K562 (cell line): ENCODE measurements around the gene KTI12.

Experiments
- EZH2 ChIP-seq: IDR thresholded peaks from 2 replicates; pipeline ENCODE4 v1.6.1; 2012; ENCODE audit warnings: low read depth, mild to moderate bottlenecking, inconsistent platforms, low read length, borderline replicate concordance
- FOS ChIP-seq: IDR thresholded peaks from 3 replicates; pipeline ENCODE4 v1.6.1; 2011; ENCODE audit not compliant: insufficient read length; ENCODE audit errors: extremely low read depth
- GTF2E2 ChIP-seq: fragments of 200-800 bp; sonication (Bioruptor generic); IDR thresholded peaks from 2 replicates; pipeline ENCODE4 v1.6.1; 2016; ENCODE audit warnings: missing genetic modification characterization, missing compliant biosample characterization
- JUN ChIP-seq, 2 experiments: sonication (generic) in 1 of 2; formaldehyde crosslinking in 1 of 2; IDR thresholded peaks; 2 replicates each; pipeline versions ENCODE4 v1.6.1 to v1.8.0; 2012 to 2022; ENCODE audit warnings: borderline replicate concordance in 2 of 2, mild to moderate bottlenecking in 2 of 2, improper control_type of control experiment in 1 of 2, low read depth in 1 of 2, low read length in 1 of 2, missing genetic modification reagents in 1 of 2
- NR4A1 ChIP-seq, 2 experiments: fragments of 250-450 bp in 1 of 2; fragments of 450-650 bp in 1 of 2; sonication (Bioruptor Pico) in 1 of 2; IDR thresholded peaks; 2 replicates each; pipeline versions ENCODE4 v1.4.0 to v1.6.1; 2016 to 2020; ENCODE audit warnings: mild to moderate bottlenecking in 2 of 2, missing compliant biosample characterization in 1 of 2, missing genetic modification characterization in 1 of 2, moderate library complexity in 1 of 2
- POLR2B ChIP-seq: fragments of 450-650 bp; IDR thresholded peaks from 2 replicates; pipeline ENCODE4 v1.6.1; 2018; ENCODE audit warnings: low read depth; ENCODE audit not compliant: partially characterized antibody
- SIN3A ChIP-seq, 2 experiments: fragments of 150-350 bp in 1 of 2; IDR thresholded peaks; 2 replicates each; pipeline ENCODE4 v1.6.1; 2011 to 2016; ENCODE audit warnings: borderline replicate concordance in 2 of 2, low read depth in 2 of 2, low read length in 2 of 2, mild to moderate bottlenecking in 2 of 2, moderate library complexity in 2 of 2; ENCODE audit not compliant: control insufficient read depth in 1 of 2
- ZNF12 ChIP-seq: sonication (generic); formaldehyde crosslinking; IDR thresholded peaks from 2 replicates; pipeline ENCODE4 v1.4.0; 2020; ENCODE audit warnings: mild to moderate bottlenecking, missing genetic modification reagents
- ZNF780A ChIP-seq: fragments of 250-450 bp; sonication (Bioruptor Pico); IDR thresholded peaks from 2 replicates; pipeline ENCODE4 v1.5.0; 2021; ENCODE audit warnings: mild to moderate bottlenecking
- TF ChIP-seq, protein P1 (sequence below), 3 experiments: IDR thresholded peaks in 2 of 3; conservative IDR thresholded peaks in 1 of 3; 2 replicates each; pipeline ENCODE4 v1.5.1; 2011 to 2012; ENCODE audit warnings: low read length in 3 of 3, mild to moderate bottlenecking in 3 of 3, control low read depth in 2 of 3, improper control_type of control experiment in 1 of 3, inconsistent platforms in 1 of 3, low read depth in 1 of 3, mixed read lengths in 1 of 3, moderate library complexity in 1 of 3; ENCODE audit not compliant: insufficient read depth in 2 of 3
- TF ChIP-seq, protein P2 (sequence below): sonication (generic); formaldehyde crosslinking; IDR thresholded peaks from 2 replicates; pipeline ENCODE4 v1.8.1; 2023; ENCODE audit warnings: mild to moderate bottlenecking, missing genetic modification reagents
- TF ChIP-seq, protein P3 (sequence below): sonication (generic); formaldehyde crosslinking; IDR thresholded peaks from 2 replicates; pipeline ENCODE4 v1.8.0; 2023; ENCODE audit warnings: mild to moderate bottlenecking, missing genetic modification reagents

DNA sequence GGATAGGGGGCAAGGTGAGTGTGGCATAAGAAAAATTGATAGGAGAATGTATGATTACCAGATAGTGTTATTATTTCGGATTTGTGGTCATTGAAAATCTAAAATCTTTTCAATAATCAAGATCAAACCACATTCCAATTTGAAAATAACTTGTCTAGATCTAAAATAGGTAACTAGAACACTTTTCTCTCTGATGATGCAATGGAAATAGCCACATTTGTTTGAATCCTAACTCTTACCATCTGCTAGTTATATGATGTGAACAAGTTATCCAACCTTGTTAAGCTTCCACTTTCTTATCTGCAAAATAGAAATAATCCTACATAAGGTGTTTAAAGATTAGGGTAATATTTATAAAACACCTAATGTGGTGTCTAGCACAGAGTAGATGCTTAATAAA lies 26.3 kb upstream of the KTI12 start:
- TF ChIP-seq NR4A1 (CRISPR knock-in tag; IDR thresholded peaks at IDR 0.05) = no peak
- no peak for TF ChIP-seq NR4A1 (tag; IDR thresholded peaks at IDR 0.05)
- TF ChIP-seq, protein P1, sequence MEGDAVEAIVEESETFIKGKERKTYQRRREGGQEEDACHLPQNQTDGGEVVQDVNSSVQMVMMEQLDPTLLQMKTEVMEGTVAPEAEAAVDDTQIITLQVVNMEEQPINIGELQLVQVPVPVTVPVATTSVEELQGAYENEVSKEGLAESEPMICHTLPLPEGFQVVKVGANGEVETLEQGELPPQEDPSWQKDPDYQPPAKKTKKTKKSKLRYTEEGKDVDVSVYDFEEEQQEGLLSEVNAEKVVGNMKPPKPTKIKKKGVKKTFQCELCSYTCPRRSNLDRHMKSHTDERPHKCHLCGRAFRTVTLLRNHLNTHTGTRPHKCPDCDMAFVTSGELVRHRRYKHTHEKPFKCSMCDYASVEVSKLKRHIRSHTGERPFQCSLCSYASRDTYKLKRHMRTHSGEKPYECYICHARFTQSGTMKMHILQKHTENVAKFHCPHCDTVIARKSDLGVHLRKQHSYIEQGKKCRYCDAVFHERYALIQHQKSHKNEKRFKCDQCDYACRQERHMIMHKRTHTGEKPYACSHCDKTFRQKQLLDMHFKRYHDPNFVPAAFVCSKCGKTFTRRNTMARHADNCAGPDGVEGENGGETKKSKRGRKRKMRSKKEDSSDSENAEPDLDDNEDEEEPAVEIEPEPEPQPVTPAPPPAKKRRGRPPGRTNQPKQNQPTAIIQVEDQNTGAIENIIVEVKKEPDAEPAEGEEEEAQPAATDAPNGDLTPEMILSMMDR (IDR thresholded peaks at IDR 0.05 in 2 of 3, conservative IDR thresholded peaks at IDR 0.05 in 1 of 3; ENCODE audit: insufficient read depth in 2 of 3, low read depth in 1 of 3, low read length in 3 of 3) = no peak
- no peak for TF ChIP-seq EZH2
- TF ChIP-seq, protein P2, sequence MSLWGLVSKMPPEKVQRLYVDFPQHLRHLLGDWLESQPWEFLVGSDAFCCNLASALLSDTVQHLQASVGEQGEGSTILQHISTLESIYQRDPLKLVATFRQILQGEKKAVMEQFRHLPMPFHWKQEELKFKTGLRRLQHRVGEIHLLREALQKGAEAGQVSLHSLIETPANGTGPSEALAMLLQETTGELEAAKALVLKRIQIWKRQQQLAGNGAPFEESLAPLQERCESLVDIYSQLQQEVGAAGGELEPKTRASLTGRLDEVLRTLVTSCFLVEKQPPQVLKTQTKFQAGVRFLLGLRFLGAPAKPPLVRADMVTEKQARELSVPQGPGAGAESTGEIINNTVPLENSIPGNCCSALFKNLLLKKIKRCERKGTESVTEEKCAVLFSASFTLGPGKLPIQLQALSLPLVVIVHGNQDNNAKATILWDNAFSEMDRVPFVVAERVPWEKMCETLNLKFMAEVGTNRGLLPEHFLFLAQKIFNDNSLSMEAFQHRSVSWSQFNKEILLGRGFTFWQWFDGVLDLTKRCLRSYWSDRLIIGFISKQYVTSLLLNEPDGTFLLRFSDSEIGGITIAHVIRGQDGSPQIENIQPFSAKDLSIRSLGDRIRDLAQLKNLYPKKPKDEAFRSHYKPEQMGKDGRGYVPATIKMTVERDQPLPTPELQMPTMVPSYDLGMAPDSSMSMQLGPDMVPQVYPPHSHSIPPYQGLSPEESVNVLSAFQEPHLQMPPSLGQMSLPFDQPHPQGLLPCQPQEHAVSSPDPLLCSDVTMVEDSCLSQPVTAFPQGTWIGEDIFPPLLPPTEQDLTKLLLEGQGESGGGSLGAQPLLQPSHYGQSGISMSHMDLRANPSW (CRISPR knock-in tag) = no peak
- TF ChIP-seq FOS = no peak
- TF ChIP-seq, protein P3, sequence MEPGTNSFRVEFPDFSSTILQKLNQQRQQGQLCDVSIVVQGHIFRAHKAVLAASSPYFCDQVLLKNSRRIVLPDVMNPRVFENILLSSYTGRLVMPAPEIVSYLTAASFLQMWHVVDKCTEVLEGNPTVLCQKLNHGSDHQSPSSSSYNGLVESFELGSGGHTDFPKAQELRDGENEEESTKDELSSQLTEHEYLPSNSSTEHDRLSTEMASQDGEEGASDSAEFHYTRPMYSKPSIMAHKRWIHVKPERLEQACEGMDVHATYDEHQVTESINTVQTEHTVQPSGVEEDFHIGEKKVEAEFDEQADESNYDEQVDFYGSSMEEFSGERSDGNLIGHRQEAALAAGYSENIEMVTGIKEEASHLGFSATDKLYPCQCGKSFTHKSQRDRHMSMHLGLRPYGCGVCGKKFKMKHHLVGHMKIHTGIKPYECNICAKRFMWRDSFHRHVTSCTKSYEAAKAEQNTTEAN = no peak
- no peak for TF ChIP-seq SIN3A (IDR thresholded peaks at IDR 0.05; ENCODE audit: borderline replicate concordance in 2 of 2, control insufficient read depth in 1 of 2, low read depth in 2 of 2, low read length in 2 of 2)
- no peak for TF ChIP-seq ZNF780A (CRISPR knock-in tag)
- no peak for TF ChIP-seq ZNF12 (CRISPR knock-in tag)
- no peak for TF ChIP-seq GTF2E2 (tag)
- TF ChIP-seq POLR2B = no peak
- TF ChIP-seq JUN (IDR thresholded peaks at IDR 0.05; ENCODE audit: borderline replicate concordance, low read depth, low read length) = no peak
- TF ChIP-seq JUN (CRISPR knock-in tag; IDR thresholded peaks at IDR 0.05; ENCODE audit: borderline replicate concordance) = no peak
